Activated B cell treated with CpG ODN at 0.5 μM for 24 hours (primary cell): ENCODE results near the gene SMOC2. TPM values are rescaled to one million over a fixed set of nuclear protein-coding genes. Genes with fewer than 3 reads are reported as not detected.

Source experiments
- ATAC-seq: fragments of 200-7000 bp; cut with Tn5 transposase; one replicate; pipeline ENCODE4 v1.10.0; 2021; ENCODE audit warnings: low read depth, mild to moderate bottlenecking, moderate library complexity
- CTCF ChIA-PET: fragments of 350-600 bp; sonication (Branson Sonifier 250); formaldehyde crosslinking; loops from one replicate; lab custom pipeline; 2021; ENCODE audit warnings: antibody characterized with exemption; lab: Charles Lee
- POLR2A ChIA-PET: fragments of 350-600 bp; sonication (Branson Sonifier 250); formaldehyde crosslinking; loops from one replicate; lab custom pipeline; 2021; ENCODE audit warnings: antibody characterized with exemption; lab: Charles Lee
- DNase-seq: peaks from one replicate; pipeline ENCODE4 v3.0.0; 2022
- H3K27ac Mint-ChIP-seq: one replicate; pipeline ENCODE4 v1.8.0; 2020; ENCODE audit warnings: mixed read lengths
- H3K27me3 Mint-ChIP-seq: one replicate; pipeline ENCODE4 v1.8.0; 2021; ENCODE audit warnings: mixed read lengths
- H3K36me3 Mint-ChIP-seq: one replicate; pipeline ENCODE4 v1.8.0; 2021; ENCODE audit warnings: low read depth, mixed read lengths
- H3K4me1 Mint-ChIP-seq: one replicate; pipeline ENCODE4 v1.8.0; 2021; ENCODE audit warnings: mixed read lengths
- H3K4me3 Mint-ChIP-seq: one replicate; pipeline ENCODE4 v1.8.0; 2020; ENCODE audit warnings: mild to moderate bottlenecking, mixed read lengths
- H3K9me3 Mint-ChIP-seq: one replicate; pipeline ENCODE4 v1.8.0; 2020; ENCODE audit warnings: mixed read lengths
- intact Hi-C: fragments of 100-400 bp; cut with micrococcal nuclease; formaldehyde crosslinking; loops from one replicate; pipeline ENCODE4 v1.15.1; 2024
- total RNA-seq: library from RNA; stranded (reverse); gene quantifications from 2 replicates; pipeline ENCODE4 v1.2.3, GENCODE V29; 2022
- TF ChIP-seq, protein P1 (sequence below): fragments of 200-600 bp; IDR thresholded peaks from one replicate; pipeline ENCODE4 v1.8.0; 2022; ENCODE audit warnings: antibody characterized with exemption, mild to moderate bottlenecking

Gene SMOC2
- total RNA-seq, 1 donor from 2014 or later, result not detected

DNA sequence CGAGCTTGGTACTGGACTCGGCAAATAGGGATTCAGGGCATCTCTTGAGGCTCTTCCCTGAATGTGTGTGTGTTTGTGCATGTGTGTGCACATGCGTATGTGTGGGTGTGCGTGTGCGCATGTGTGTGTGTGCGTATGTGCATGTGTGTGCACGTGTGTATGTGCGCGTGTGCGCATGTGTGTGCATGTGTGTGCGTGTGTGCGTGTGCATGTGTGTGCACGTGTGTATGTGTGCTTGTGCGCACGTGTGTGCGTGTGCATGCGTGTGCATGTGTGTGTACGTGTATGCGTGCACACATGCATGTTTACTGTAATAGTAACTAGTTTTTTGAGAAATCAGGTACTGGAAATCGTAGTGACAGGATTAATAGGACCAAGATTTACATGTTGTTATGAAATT is 117.7 kb downstream of the SMOC2 start:
- DNase-seq (no peak), ATAC-seq (no peak)
- H3K4me1 Mint-ChIP-seq, result no peaks in the 10 kb centered on the region
- H3K9me3 Mint-ChIP-seq, result no peaks in the 10 kb centered on the region
- H3K36me3 Mint-ChIP-seq, result no peaks in the 10 kb centered on the region
- POLR2A ChIA-PET, result no interaction called here
- no peak overlapping the region for H3K27ac Mint-ChIP-seq
- TF ChIP-seq, protein P1, sequence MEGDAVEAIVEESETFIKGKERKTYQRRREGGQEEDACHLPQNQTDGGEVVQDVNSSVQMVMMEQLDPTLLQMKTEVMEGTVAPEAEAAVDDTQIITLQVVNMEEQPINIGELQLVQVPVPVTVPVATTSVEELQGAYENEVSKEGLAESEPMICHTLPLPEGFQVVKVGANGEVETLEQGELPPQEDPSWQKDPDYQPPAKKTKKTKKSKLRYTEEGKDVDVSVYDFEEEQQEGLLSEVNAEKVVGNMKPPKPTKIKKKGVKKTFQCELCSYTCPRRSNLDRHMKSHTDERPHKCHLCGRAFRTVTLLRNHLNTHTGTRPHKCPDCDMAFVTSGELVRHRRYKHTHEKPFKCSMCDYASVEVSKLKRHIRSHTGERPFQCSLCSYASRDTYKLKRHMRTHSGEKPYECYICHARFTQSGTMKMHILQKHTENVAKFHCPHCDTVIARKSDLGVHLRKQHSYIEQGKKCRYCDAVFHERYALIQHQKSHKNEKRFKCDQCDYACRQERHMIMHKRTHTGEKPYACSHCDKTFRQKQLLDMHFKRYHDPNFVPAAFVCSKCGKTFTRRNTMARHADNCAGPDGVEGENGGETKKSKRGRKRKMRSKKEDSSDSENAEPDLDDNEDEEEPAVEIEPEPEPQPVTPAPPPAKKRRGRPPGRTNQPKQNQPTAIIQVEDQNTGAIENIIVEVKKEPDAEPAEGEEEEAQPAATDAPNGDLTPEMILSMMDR, result no peak
- intact Hi-C loops, result no loop called here
- no peaks in the 10 kb centered on the region for H3K27me3 Mint-ChIP-seq
- CTCF ChIA-PET, result no interaction called here
- H3K4me3 Mint-ChIP-seq, result no peak overlapping the region

DNA sequence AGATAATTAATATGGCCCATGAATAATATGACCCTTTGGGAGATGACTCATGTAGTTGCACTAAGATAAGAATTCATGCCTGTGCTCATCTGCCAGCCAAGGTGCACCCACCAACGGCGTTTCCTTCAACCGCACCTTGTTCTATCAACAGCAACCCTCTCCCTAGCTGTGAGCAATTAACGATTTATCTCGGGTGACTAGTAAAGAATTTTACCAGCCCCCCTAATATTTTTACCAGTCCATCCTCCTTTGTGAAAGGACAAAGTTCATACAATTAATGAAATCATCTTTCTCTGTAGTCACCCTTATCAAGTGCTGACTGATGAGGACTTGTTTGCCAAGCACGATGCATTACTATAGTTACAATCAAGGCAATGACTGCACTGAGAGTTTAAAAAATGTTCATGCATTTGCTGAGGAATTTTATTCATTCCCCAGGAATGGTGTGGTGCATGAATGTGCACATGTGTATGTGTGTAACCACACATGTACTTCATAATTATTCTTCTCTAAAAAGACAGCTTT is 118.7 kb downstream of the SMOC2 start:
- intact Hi-C loops, result no loop called here
- Mint-ChIP-seq H3K4me1 (no peaks in the 10 kb centered on the region), H3K36me3 (no peaks in the 10 kb centered on the region), H3K9me3 (no peaks in the 10 kb centered on the region), H3K27ac (no peak overlapping the region), H3K4me3 (no peak overlapping the region), H3K27me3 (peaks cover 2% of the 10 kb centered on the region)
- ChIA-PET CTCF (no interaction called here), POLR2A (no interaction called here)
- TF ChIP-seq, protein P1, result no peak
- DNase-seq (no peak), ATAC-seq (no peak)

DNA sequence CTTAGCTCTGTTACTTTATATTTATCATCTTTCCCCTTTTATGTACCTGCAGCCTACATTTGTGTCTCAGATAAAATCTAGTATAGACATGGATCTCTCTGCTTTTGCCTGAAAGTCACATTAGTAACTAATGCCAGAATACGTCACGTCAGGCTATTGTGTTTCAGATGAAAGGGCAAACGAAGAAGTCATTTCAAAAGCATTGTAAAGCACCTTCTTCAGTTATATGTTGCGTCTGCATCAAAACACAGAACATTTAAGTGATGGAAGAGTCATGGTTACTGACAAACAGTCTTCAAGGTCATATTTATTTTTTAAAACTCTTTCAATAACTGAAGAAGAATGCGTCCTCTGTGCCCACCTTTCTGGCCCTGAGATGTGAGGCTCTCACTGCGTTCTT is 119.1 kb downstream of the SMOC2 start:
- DNase-seq (no peak), ATAC-seq (no peak)
- TF ChIP-seq, protein P1, result no peak
- no peak overlapping the region for H3K27ac Mint-ChIP-seq
- H3K4me1 Mint-ChIP-seq, result no peaks in the 10 kb centered on the region
- H3K27me3 Mint-ChIP-seq, result peaks cover 2% of the 10 kb centered on the region
- intact Hi-C loops, result no loop called here
- H3K4me3 Mint-ChIP-seq, result no peak overlapping the region
- no peaks in the 10 kb centered on the region for H3K36me3 Mint-ChIP-seq
- H3K9me3 Mint-ChIP-seq, result no peaks in the 10 kb centered on the region
- ChIA-PET CTCF (no interaction called here), POLR2A (no interaction called here)

GRCh38 chr6:168562576-168563151 is 121.7 kb downstream of the SMOC2 start:
- H3K4me3 Mint-ChIP-seq, result no peak overlapping the region
- H3K27ac Mint-ChIP-seq, result no peak overlapping the region
- peaks cover 2% of the 10 kb centered on the region for H3K9me3 Mint-ChIP-seq
- ATAC-seq (no peak), DNase-seq (no peak)
- TF ChIP-seq, protein P1, result no peak
- no peaks in the 10 kb centered on the region for H3K36me3 Mint-ChIP-seq
- H3K27me3 Mint-ChIP-seq, result peaks cover 2% of the 10 kb centered on the region
- intact Hi-C loops, result no loop called here
- ChIA-PET CTCF (no interaction called here), POLR2A (no interaction called here)
- H3K4me1 Mint-ChIP-seq, result no peaks in the 10 kb centered on the region

DNA sequence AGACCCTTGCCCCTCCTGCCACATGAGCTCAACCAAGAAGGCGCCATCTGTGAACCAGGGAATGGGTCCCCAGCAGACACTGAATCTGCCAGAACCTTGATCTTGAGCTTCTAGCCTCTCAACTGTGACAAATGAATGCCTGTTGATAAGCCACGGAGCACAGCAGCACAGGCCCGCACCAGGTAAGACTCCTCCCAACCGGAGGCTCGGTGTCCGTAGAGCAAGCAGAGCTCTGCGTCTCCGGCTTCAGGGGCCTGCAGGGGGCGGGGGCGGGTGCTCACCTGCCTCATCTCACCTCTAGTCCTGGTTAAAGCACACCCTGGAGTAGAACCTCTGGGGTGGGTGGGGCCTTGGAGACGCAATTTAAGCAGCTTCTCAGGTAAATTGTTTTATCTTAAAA is 122.7 kb downstream of the SMOC2 start:
- ATAC-seq, result no peak
- POLR2A ChIA-PET, result no interaction called here
- DNase-seq, result no peak
- Mint-ChIP-seq H3K4me1 (no peaks in the 10 kb centered on the region), H3K27ac (no peak overlapping the region), H3K4me3 (no peak overlapping the region), H3K9me3 (peaks cover 2% of the 10 kb centered on the region), H3K36me3 (no peaks in the 10 kb centered on the region), H3K27me3 (peaks cover 2% of the 10 kb centered on the region)
- intact Hi-C loops, result no loop called here
- TF ChIP-seq, protein P1, result no peak
- CTCF ChIA-PET, result no interaction called here
